ENCODE results near the gene FAU. TPM values are rescaled to one million over a fixed set of nuclear protein-coding genes. Genes with fewer than 3 reads are reported as not detected.

FAU gene
- total and polyA plus RNA-seq, 9 of the 15 experiments (the other 6 are each of a cell fraction or from before 2014, with no cell fraction given), result 433 to 1,827 (median 942) TPM

- peak; percentile 54 for FAIRE-seq
- 85% methylated on average over 8 of the region's 8 CpGs for WGBS (ENCODE audit: insufficient coverage, low coverage, missing lambda C conversion rate)
- Histone ChIP-seq H2AFZ (ENCODE audit: low read depth, low read length) (no peak overlapping the region), H3K4me2 (ENCODE audit: insufficient read depth, low read length) (no peak overlapping the region), H3K79me2 (ENCODE audit: control insufficient read depth, insufficient read depth, low read length) (peaks cover 13% of the 10 kb centered on the region; the same call in 1 of the 3 replicates), H3K4me3 (no peak overlapping the region), H3K9me1 (ENCODE audit: control insufficient read depth, insufficient read depth, low read length) (no peaks in the 10 kb centered on the region), H4K20me1 (replicated peaks; ENCODE audit: control insufficient read depth, insufficient read depth, low read length) (no peaks in the 10 kb centered on the region), H3K36me3 (ENCODE audit: control insufficient read depth, insufficient read depth, low read length) (peaks cover 27% of the 10 kb centered on the region; the same call in 2 of the 3 replicates), H3K9me3 (replicated peaks; ENCODE audit: control insufficient read depth, insufficient read depth, low read depth, low read length) (no peaks in the 10 kb centered on the region), H3K27ac (ENCODE audit: extremely low read depth, low read depth, low read length) (no peak overlapping the region), H3K27me3 (ENCODE audit: control insufficient read depth in 2 of 2, insufficient read depth in 2 of 2, low read length in 2 of 2) (no peaks in the 10 kb centered on the region), H3K9ac (ENCODE audit: insufficient read depth in 1 of 2, low read depth in 2 of 2, low read length in 2 of 2) (no peak overlapping the region), H3K4me1 (replicated peaks in 1 of 2; ENCODE audit: control insufficient read depth in 2 of 2, insufficient read depth in 2 of 2, low read length in 2 of 2) (peaks cover 3 to 5% of the 10 kb centered on the region in 2 experiments; a peak in 3 of 5 replicates)
- in situ Hi-C loops (cut with MboI), result no loop called here
- no peak for DNase-seq (ENCODE audit: extremely low read depth in 1 of 4, low spot score in 3 of 4)
- ChIA-PET CTCF (ENCODE audit: low intra/inter-chr PET ratio) (no interaction called here), POLR2A (interaction anchor here (0.6 to 1.2 kb wide), 4 partner anchors 9 to 160 kb away, joined by 3 to 4 read pairs (median 3); partner anchors contain the start of genes FAU, MRPL49 and TM7SF2)
- BruUV-seq (replicated peaks), result no TSS peak
- intact Hi-C loops (cut with micrococcal nuclease), result no loop called here
- no peak for ATAC-seq
- TF ChIP-seq DPF2 (IDR thresholded peaks at IDR 0.05) (no peak), ZNF318 (IDR thresholded peaks at IDR 0.05; ENCODE audit: borderline replicate concordance in 1 of 2, low read depth in 1 of 2) (no peak), ESRRA (IDR thresholded peaks at IDR 0.05; ENCODE audit: borderline replicate concordance, low read depth) (no peak), RHOXF2B (CRISPR knock-in tag; conservative IDR thresholded peaks at IDR 0.05) (no peak), THAP12 (CRISPR knock-in tag; IDR thresholded peaks at IDR 0.05) (no peak), ZFP91 (CRISPR knock-in tag; IDR thresholded peaks at IDR 0.05) (no peak), CHD4 (IDR thresholded peaks at IDR 0.05; ENCODE audit: insufficient read depth, insufficient replicate concordance, low read depth, low read length, poor library complexity, severe bottlenecking) (no peak)
These were observed 19.5 kb downstream of the FAU start for GRCh38 chr11:65102142-65103095.
